Thyroid gland (tissue), 4 donors: ENCODE results near the gene CREB5.

Experiments used
- CTCF ChIP-seq, 6 experiments: fragments of 200-600 bp in 3 of 6; fragments of 450-650 bp in 3 of 6; sonication (generic) in 3 of 6; IDR thresholded peaks; one replicate each; pipeline ENCODE4 v1.5.1; 2016 to 2019; ENCODE audit warnings: antibody characterized with exemption in 6 of 6, mild to moderate bottlenecking in 2 of 6, inconsistent platforms in 1 of 6, moderate library complexity in 1 of 6
- POLR2A ChIP-seq, 2 donors: fragments of 450-650 bp; IDR thresholded peaks; one replicate each; pipeline ENCODE4 v1.6.1; 2017; ENCODE audit warnings: antibody characterized with exemption in 2 of 2, mild to moderate bottlenecking in 2 of 2, moderate library complexity in 1 of 2

GRCh38 chr7:28799619-28800018 is 387.3 kb downstream of the CREB5 start:
- no peak for TF ChIP-seq POLR2A (IDR thresholded peaks at IDR 0.05)
- no peak for TF ChIP-seq CTCF (IDR thresholded peaks at IDR 0.05)
